ENCODE results near the gene COL11A1.
"Not testable (repeated sequence)": the region's sequence is repeated elsewhere in the genome, so short reads cannot be mapped to it uniquely, and the experiment has no call there.

- TF ChIP-seq CTCF (IDR thresholded peaks at IDR 0.05); ZFX (IDR thresholded peaks at IDR 0.05; ENCODE audit: borderline replicate concordance): not testable (repeated sequence)
These were observed 80.2 kb downstream of the COL11A1 start for GRCh38 chr1:103028110-103028509.
